OCI-LY7 (cell line): Measurements from ENCODE around the gene BICC1. TPM values are rescaled to one million over a fixed set of nuclear protein-coding genes. Genes with fewer than 3 reads are reported as not detected.

Experiments
- BruUV-seq: library from RNA; stranded (reverse); fragments of 400-500 nt; replicated peaks from 2 replicates; lab custom pipeline; 2021; lab: Mats Ljungman, UMichigan
- CTCF ChIA-PET: fragments of 300-600 bp; sonication (Branson Sonifier 250); formaldehyde crosslinking; loops from one replicate; lab custom pipeline; 2022; ENCODE audit warnings: antibody characterized with exemption; ENCODE audit not compliant: unreplicated experiment; lab: Charles Lee
- POLR2A ChIA-PET: fragments of 300-600 bp; sonication (Branson Sonifier 250); formaldehyde crosslinking; loops from one replicate; lab custom pipeline; 2022; ENCODE audit warnings: antibody characterized with exemption; lab: Charles Lee
- DNase-seq: peaks from one replicate; pipeline ENCODE4 v3.0.0-alpha.2; 2015; ENCODE audit warnings: low spot score
- H2AFZ ChIP-seq: fragments of 200-600 bp; sonication (generic), shearing (Covaris generic); 2 replicates; pipeline ENCODE4 v1.6.1; 2014; ENCODE audit warnings: mild to moderate bottlenecking, antibody characterized with exemption, low read length, moderate library complexity
- H3K27ac ChIP-seq: fragments of 200-600 bp; sonication (generic); 2 replicates; pipeline ENCODE4 v1.5.1; 2014; ENCODE audit warnings: mixed run types, low read depth, mild to moderate bottlenecking, moderate library complexity, low read length, inconsistent platforms; ENCODE audit not compliant: poor library complexity, severe bottlenecking
- H3K36me3 ChIP-seq: fragments of 200-600 bp; sonication (generic); 2 replicates; pipeline ENCODE4 v1.6.1; 2014; ENCODE audit warnings: mild to moderate bottlenecking, antibody characterized with exemption, low read length, moderate library complexity, mixed read lengths; ENCODE audit not compliant: insufficient read depth
- H3K4me1 ChIP-seq: fragments of 200-600 bp; sonication (generic); 2 replicates; pipeline ENCODE4 v1.5.1; 2014; ENCODE audit warnings: mild to moderate bottlenecking, low read length; ENCODE audit not compliant: insufficient read depth, poor library complexity, severe bottlenecking
- H3K4me2 ChIP-seq: fragments of 200-600 bp; sonication (generic); 2 replicates; pipeline ENCODE4 v1.6.1; 2014; ENCODE audit warnings: mild to moderate bottlenecking, low read length
- H3K4me3 ChIP-seq: fragments of 200-600 bp; sonication (generic); 2 replicates; pipeline ENCODE4 v1.5.1; 2014; ENCODE audit warnings: mild to moderate bottlenecking, low read depth, low read length; ENCODE audit not compliant: poor library complexity, severe bottlenecking
- H3K79me2 ChIP-seq: fragments of 200-600 bp; sonication (generic); 2 replicates; pipeline ENCODE4 v1.6.1; 2016; ENCODE audit warnings: low read depth, mild to moderate bottlenecking, low read length, moderate library complexity, mixed read lengths; ENCODE audit not compliant: insufficient read depth
- H3K9me2 ChIP-seq: fragments of 200-600 bp; sonication (generic); 2 replicates; pipeline ENCODE4 v1.6.1; 2016; ENCODE audit warnings: mild to moderate bottlenecking, low read length, mixed read lengths; ENCODE audit not compliant: insufficient read depth
- H3K9me3 ChIP-seq: fragments of 200-600 bp; sonication (generic); 2 replicates; pipeline ENCODE4 v1.6.1; 2014; ENCODE audit warnings: mild to moderate bottlenecking, mixed run types, low read length, mixed read lengths
- H4K20me1 ChIP-seq: fragments of 200-600 bp; sonication (generic); 2 replicates; pipeline ENCODE4 v1.6.1; 2014; ENCODE audit warnings: mild to moderate bottlenecking, antibody characterized with exemption, low read length, moderate library complexity, mixed read lengths; ENCODE audit not compliant: insufficient read depth
- CTCF ChIP-seq: fragments of 200-600 bp; sonication (generic); conservative IDR thresholded peaks from 2 replicates; pipeline ENCODE4 v1.5.1; 2014; ENCODE audit warnings: mild to moderate bottlenecking, antibody characterized with exemption, low read length, moderate library complexity, mixed read lengths
- EZH2phosphoT487 ChIP-seq: fragments of 200-600 bp; sonication (generic); IDR thresholded peaks from 2 replicates; pipeline ENCODE4 v1.6.1; 2018; ENCODE audit warnings: low read depth, borderline replicate concordance, mild to moderate bottlenecking, mixed run types, antibody characterized with exemption, low read length, moderate library complexity, mixed read lengths
- intact Hi-C: fragments of 100-400 bp; cut with micrococcal nuclease; formaldehyde crosslinking; loops from one replicate; pipeline ENCODE4 v1.10.0; 2022; ENCODE audit not compliant: unreplicated experiment
- total RNA-seq, 2 experiments: library from RNA; depleted of rRNA in 1 of 2; stranded (reverse); fragments of >200 nt in 1 of 2; shearing (Covaris generic) in 1 of 2; gene quantifications; 2 replicates each; pipeline ENCODE4 v1.2.3, GENCODE V29; 2014 to 2022

The BICC1 gene
- total RNA-seq, 2 experiments from 2014 or later, result not detected

GRCh38 chr10:58513188-58514110 lies 777 bp downstream of the BICC1 start:
- H2AFZ ChIP-seq, result no peak overlapping the region
- BruUV-seq, result no TSS peak
- H3K4me1 ChIP-seq, result no peaks in the 10 kb centered on the region
- H3K27ac ChIP-seq, result no peak overlapping the region
- no peaks in the 10 kb centered on the region for H3K79me2 ChIP-seq
- no peak overlapping the region for H3K4me2 ChIP-seq
- no peaks in the 10 kb centered on the region for H3K36me3 ChIP-seq
- POLR2A ChIA-PET, result no interaction called here
- CTCF ChIA-PET, result no interaction called here
- no peaks in the 10 kb centered on the region for H4K20me1 ChIP-seq
- DNase-seq, result no peak
- TF ChIP-seq EZH2phosphoT487, result no peak
- no peak for TF ChIP-seq CTCF
- H3K9me2 ChIP-seq, result no peaks in the 10 kb centered on the region
- H3K9me3 ChIP-seq, result no peaks in the 10 kb centered on the region
- no peak overlapping the region for H3K4me3 ChIP-seq
- intact Hi-C loops, result no loop called here

- Histone ChIP-seq H3K9me3 (no peaks in the 10 kb centered on the region), H3K4me2 (no peak overlapping the region), H3K9me2 (no peaks in the 10 kb centered on the region), H3K4me3 (no peak overlapping the region), H3K4me1 (no peaks in the 10 kb centered on the region), H2AFZ (no peak overlapping the region), H3K36me3 (no peaks in the 10 kb centered on the region), H3K79me2 (no peaks in the 10 kb centered on the region), H3K27ac (no peak overlapping the region), H4K20me1 (no peaks in the 10 kb centered on the region)
- intact Hi-C loops, result no loop called here
- no TSS peak for BruUV-seq
- ChIA-PET POLR2A (no interaction called here), CTCF (no interaction called here)
- DNase-seq, result no peak
- no peak for TF ChIP-seq CTCF
- TF ChIP-seq EZH2phosphoT487, result no peak
These were observed 1.6 kb downstream of the BICC1 start for GRCh38 chr10:58514111-58514770.
